CD4-positive, CD25-positive, alpha-beta regulatory T cell (primary cell): ENCODE results near the gene SMLR1. TPM values are rescaled to one million over a fixed set of nuclear protein-coding genes. Genes with fewer than 3 reads are reported as not detected.

Source experiments
- ATAC-seq, 2 donors: fragments of 150-1000 bp; cut with Tn5 transposase; one replicate each; pipeline ENCODE4 v1.10.0; 2021; ENCODE audit warnings: low read depth in 2 of 2, moderate number of reproducible peaks in 2 of 2, moderate library complexity in 1 of 2
- DNase-seq, 3 donors: peaks; one replicate each; pipeline versions ENCODE4 v3.0.0 to v3.0.0-alpha.2; 2012 to 2022; ENCODE audit warnings: mixed read lengths in 1 of 3
- H3K27ac ChIP-seq: one replicate; pipeline ENCODE4 v1.7.0; 2013; ENCODE audit warnings: mild to moderate bottlenecking, low read length; ENCODE audit not compliant: insufficient read depth, poor library complexity, severe bottlenecking
- H3K27me3 ChIP-seq: one replicate; pipeline ENCODE4 v1.7.0; 2013; ENCODE audit warnings: low read length; ENCODE audit not compliant: control insufficient read depth, insufficient read depth
- H3K36me3 ChIP-seq: one replicate; pipeline ENCODE4 v1.7.0; 2013; ENCODE audit warnings: mild to moderate bottlenecking, low read length, moderate library complexity; ENCODE audit not compliant: control insufficient read depth, insufficient read depth
- H3K4me1 ChIP-seq: 2 replicates; pipeline ENCODE4 v1.7.0; 2013; ENCODE audit warnings: mild to moderate bottlenecking, low read length; ENCODE audit not compliant: insufficient read depth, control insufficient read depth, poor library complexity, severe bottlenecking
- H3K4me3 ChIP-seq: one replicate; pipeline ENCODE4 v1.7.0; 2013; ENCODE audit warnings: low read depth, mild to moderate bottlenecking, low read length, moderate library complexity
- H3K9me3 ChIP-seq, 2 experiments: 1 replicate in 1 of 2; 2 replicates in 1 of 2; pipeline ENCODE4 v1.7.0; 2013; ENCODE audit warnings: low read length in 2 of 2, mild to moderate bottlenecking in 1 of 2, moderate library complexity in 1 of 2; ENCODE audit not compliant: control insufficient read depth in 2 of 2
- H3K27ac Mint-ChIP-seq, 3 donors: one replicate each; pipeline ENCODE4 v1.8.0; 2020 to 2022; ENCODE audit warnings: mild to moderate bottlenecking in 3 of 3, mixed read lengths in 3 of 3, moderate library complexity in 2 of 3
- H3K27me3 Mint-ChIP-seq: one replicate; pipeline ENCODE4 v1.8.0; 2022; ENCODE audit warnings: mild to moderate bottlenecking, mixed read lengths
- H3K36me3 Mint-ChIP-seq: one replicate; pipeline ENCODE4 v1.8.0; 2020; ENCODE audit warnings: mixed read lengths
- H3K4me1 Mint-ChIP-seq, 4 donors: one replicate each; pipeline ENCODE4 v1.8.0; 2020 to 2022; ENCODE audit warnings: mixed read lengths in 4 of 4, mild to moderate bottlenecking in 1 of 4
- H3K4me3 Mint-ChIP-seq, 4 donors: one replicate each; pipeline ENCODE4 v1.8.0; 2020 to 2022; ENCODE audit warnings: mild to moderate bottlenecking in 4 of 4, mixed read lengths in 4 of 4, moderate library complexity in 3 of 4
- H3K9me3 Mint-ChIP-seq, 7 donors: one replicate each; pipeline ENCODE4 v1.8.0; 2020 to 2022; ENCODE audit warnings: mixed read lengths in 7 of 7, mild to moderate bottlenecking in 3 of 7, moderate library complexity in 2 of 7
- polyA plus RNA-seq, 4 donors: library from polyadenylated mRNA; unstranded; fragments of 300-500 nt; fragmentation: Illumina TruSeq; gene quantifications; one replicate each; pipeline ENCODE4 v1.2.3, GENCODE V29; 2021
- total RNA-seq: library from RNA; stranded (reverse); gene quantifications from one replicate; pipeline ENCODE4 v1.2.3, GENCODE V29; 2022

The SMLR1 gene
- total and polyA plus RNA-seq, 5 donors from 2014 or later: not detected

DNA sequence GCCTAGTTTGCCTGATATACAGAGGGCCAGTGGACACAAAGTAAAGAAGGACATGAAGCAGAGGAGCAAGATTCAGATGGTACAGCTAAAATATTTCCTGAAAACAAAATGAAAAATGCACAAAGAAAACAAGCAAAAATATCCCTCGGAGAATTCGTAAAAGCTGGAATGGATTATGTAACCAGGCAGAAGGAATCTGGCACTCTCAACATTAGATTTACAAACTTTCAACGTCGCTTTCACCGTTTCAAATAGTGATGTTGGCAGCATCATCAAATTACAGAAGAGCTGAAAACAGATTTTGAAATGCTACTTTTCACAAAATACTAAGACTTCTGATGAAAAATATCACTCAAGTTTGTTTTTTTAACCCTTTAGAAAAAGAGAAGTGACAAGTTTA, 11.7 kb downstream of the SMLR1 start:
- H3K4me3 ChIP-seq: no peak overlapping the region
- Mint-ChIP-seq H3K36me3 (no peaks in the 10 kb centered on the region), H3K4me1 (peaks cover 0 to 6% (median 0%) of the 10 kb centered on the region in 4 donors), H3K27ac (no peak overlapping the region), H3K4me3 (no peak overlapping the region), H3K27me3 (no peaks in the 10 kb centered on the region), H3K9me3 (no peaks in the 10 kb centered on the region)
- H3K36me3 ChIP-seq: no peaks in the 10 kb centered on the region
- H3K27me3 ChIP-seq: no peaks in the 10 kb centered on the region
- DNase-seq (no peak), ATAC-seq (no peak)
- no peaks in the 10 kb centered on the region for H3K4me1 ChIP-seq
- H3K27ac ChIP-seq: no peak overlapping the region
- no peaks in the 10 kb centered on the region for H3K9me3 ChIP-seq

- DNase-seq (no peak), ATAC-seq (no peak)
- Mint-ChIP-seq H3K4me3 (no peak overlapping the region), H3K27ac (no peak overlapping the region), H3K4me1 (peaks cover 0 to 6% (median 0%) of the 10 kb centered on the region in 4 donors), H3K36me3 (no peaks in the 10 kb centered on the region), H3K27me3 (no peaks in the 10 kb centered on the region), H3K9me3 (no peaks in the 10 kb centered on the region)
- H3K27me3 ChIP-seq: no peaks in the 10 kb centered on the region
- H3K36me3 ChIP-seq: no peaks in the 10 kb centered on the region
- no peaks in the 10 kb centered on the region for H3K9me3 ChIP-seq
- H3K4me1 ChIP-seq: no peaks in the 10 kb centered on the region
- no peak overlapping the region for H3K4me3 ChIP-seq
- H3K27ac ChIP-seq: no peak overlapping the region
Observed at GRCh38 chr6:130839379-130839778, 12.2 kb downstream of the SMLR1 start.

DNA sequence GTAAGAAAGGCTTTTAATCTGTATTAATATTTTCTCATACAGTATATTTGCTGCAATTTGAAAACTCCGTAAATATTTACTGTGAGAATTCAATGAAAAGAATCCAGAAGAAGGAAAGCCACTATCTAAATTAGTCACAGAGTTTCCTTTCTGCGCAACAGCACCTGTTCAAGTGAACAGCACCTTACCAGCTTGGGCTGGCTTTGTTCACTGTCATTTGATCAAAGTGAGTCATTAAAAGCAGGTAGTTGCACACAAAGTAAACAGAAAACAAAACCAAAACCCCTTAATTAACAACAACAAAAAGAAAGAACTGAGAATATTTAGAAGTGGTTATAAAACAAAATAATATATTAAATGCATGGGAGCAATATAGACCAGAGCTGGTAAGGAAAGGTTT, 12.8 kb downstream of the SMLR1 start:
- no peak overlapping the region for H3K4me3 Mint-ChIP-seq
- H3K9me3 Mint-ChIP-seq: no peaks in the 10 kb centered on the region
- H3K4me1 Mint-ChIP-seq: peaks cover 0 to 6% (median 0%) of the 10 kb centered on the region in 4 donors
- Histone ChIP-seq H3K27ac (no peak overlapping the region), H3K4me3 (no peak overlapping the region), H3K27me3 (no peaks in the 10 kb centered on the region), H3K9me3 (no peaks in the 10 kb centered on the region), H3K36me3 (no peaks in the 10 kb centered on the region), H3K4me1 (no peaks in the 10 kb centered on the region)
- H3K27ac Mint-ChIP-seq: no peak overlapping the region
- no peak for ATAC-seq
- DNase-seq: no peak
- no peaks in the 10 kb centered on the region for H3K36me3 Mint-ChIP-seq
- no peaks in the 10 kb centered on the region for H3K27me3 Mint-ChIP-seq

- Histone ChIP-seq H3K9me3 (no peaks in the 10 kb centered on the region), H3K27ac (no peak overlapping the region), H3K4me3 (no peak overlapping the region), H3K4me1 (no peaks in the 10 kb centered on the region), H3K27me3 (no peaks in the 10 kb centered on the region), H3K36me3 (no peaks in the 10 kb centered on the region)
- Mint-ChIP-seq H3K36me3 (no peaks in the 10 kb centered on the region), H3K27ac (peak overlapping the region in 1 of 3 donors; percentile 33), H3K9me3 (no peaks in the 10 kb centered on the region), H3K27me3 (no peaks in the 10 kb centered on the region), H3K4me1 (peaks cover 0 to 6% (median 0%) of the 10 kb centered on the region in 4 donors), H3K4me3 (no peak overlapping the region)
- ATAC-seq (no peak), DNase-seq (no peak)
Observed at GRCh38 chr6:130841128-130841728, 14.0 kb downstream of the SMLR1 start.

DNA sequence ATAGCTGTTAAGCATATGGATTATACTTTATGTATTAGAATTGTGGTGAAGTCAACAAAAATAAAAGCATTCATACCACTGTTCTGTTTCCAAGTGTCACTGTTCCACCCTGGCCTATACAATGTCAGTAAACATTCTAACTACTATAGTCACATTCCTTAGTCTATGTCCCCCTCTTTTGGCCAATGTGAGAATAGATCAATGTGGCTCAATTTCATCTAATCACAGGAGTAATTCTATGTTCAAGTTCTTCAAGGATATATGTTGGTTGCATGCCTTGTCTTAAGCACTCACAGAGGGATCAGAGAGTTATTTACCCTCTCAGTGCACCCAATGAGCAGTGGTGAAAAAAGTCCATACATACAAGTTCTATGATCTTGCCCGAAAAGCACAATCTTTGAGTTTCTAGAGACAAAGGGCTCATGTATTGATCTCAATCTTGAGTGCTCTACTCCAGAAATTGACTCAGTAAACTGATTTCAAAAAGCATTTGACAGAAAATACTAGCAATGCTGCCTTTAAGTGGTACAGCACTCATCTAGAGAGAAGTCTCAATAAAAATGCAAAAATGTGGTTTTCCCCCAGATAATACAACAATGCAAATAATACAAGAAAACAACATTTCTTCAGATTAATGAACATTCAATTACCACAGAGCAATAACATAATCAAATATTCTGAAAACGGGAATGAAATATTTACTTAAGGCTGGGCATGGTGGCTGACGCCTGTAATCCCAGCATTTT, 16.5 kb downstream of the SMLR1 start:
- H3K36me3 ChIP-seq: no peaks in the 10 kb centered on the region
- Mint-ChIP-seq H3K9me3 (no peaks in the 10 kb centered on the region), H3K27ac (no peak overlapping the region), H3K27me3 (no peaks in the 10 kb centered on the region), H3K4me1 (peaks cover 1 to 6% (median 2%) of the 10 kb centered on the region in 4 donors), H3K4me3 (no peak overlapping the region), H3K36me3 (no peaks in the 10 kb centered on the region)
- peaks cover under 1% of the 10 kb centered on the region for H3K4me1 ChIP-seq
- DNase-seq: peak in 2 of 3 donors; percentile 49 to 68
- H3K4me3 ChIP-seq: no peak overlapping the region
- H3K9me3 ChIP-seq: no peaks in the 10 kb centered on the region
- peak; percentile 59 to 61 for ATAC-seq
- H3K27me3 ChIP-seq: no peaks in the 10 kb centered on the region
- H3K27ac ChIP-seq: no peak overlapping the region

- Histone ChIP-seq H3K27me3 (no peaks in the 10 kb centered on the region), H3K4me3 (no peak overlapping the region), H3K27ac (no peak overlapping the region), H3K36me3 (no peaks in the 10 kb centered on the region), H3K9me3 (no peaks in the 10 kb centered on the region), H3K4me1 (peaks cover 8% of the 10 kb centered on the region)
- H3K36me3 Mint-ChIP-seq: no peaks in the 10 kb centered on the region
- no peak overlapping the region for H3K4me3 Mint-ChIP-seq
- no peaks in the 10 kb centered on the region for H3K27me3 Mint-ChIP-seq
- H3K9me3 Mint-ChIP-seq: no peaks in the 10 kb centered on the region
- H3K27ac Mint-ChIP-seq: peak overlapping the region in 2 of 3 donors; percentile 20 to 39
- DNase-seq (no peak), ATAC-seq (no peak)
- peaks cover 8 to 22% (median 10%) of the 10 kb centered on the region in 4 donors for H3K4me1 Mint-ChIP-seq
Observed at GRCh38 chr6:130846501-130846900, 19.3 kb downstream of the SMLR1 start.

GRCh38 chr6:130847001-130847910, 20.1 kb downstream of the SMLR1 start:
- no peaks in the 10 kb centered on the region for H3K27me3 ChIP-seq
- no peaks in the 10 kb centered on the region for H3K36me3 ChIP-seq
- H3K4me3 ChIP-seq: no peak overlapping the region
- H3K9me3 ChIP-seq: no peaks in the 10 kb centered on the region
- no peaks in the 10 kb centered on the region for H3K27me3 Mint-ChIP-seq
- ATAC-seq (no peak), DNase-seq (no peak)
- no peaks in the 10 kb centered on the region for H3K9me3 Mint-ChIP-seq
- H3K36me3 Mint-ChIP-seq: no peaks in the 10 kb centered on the region
- H3K27ac Mint-ChIP-seq: peak overlapping the region in 2 of 3 donors; percentile 20 to 89
- no peak overlapping the region for H3K4me3 Mint-ChIP-seq
- H3K4me1 ChIP-seq: peaks cover 8% of the 10 kb centered on the region
- H3K4me1 Mint-ChIP-seq: peaks cover 8 to 28% (median 12%) of the 10 kb centered on the region in 4 donors
- H3K27ac ChIP-seq: no peak overlapping the region
